ENCODE results near the gene AQP7.
"Not testable (repeated sequence)": the region's sequence is repeated elsewhere in the genome, so short reads cannot be mapped to it uniquely, and the experiment has no call there.

Gene AQP7

GRCh38 chr9:33366979-33367480, 35.3 kb downstream of the AQP7 start:
- no peak for DNase-seq

- not testable (repeated sequence) for DNase-seq
Measured at GRCh38 chr9:33364814-33365213, 37.6 kb downstream of the AQP7 start.

- no peak for DNase-seq
Measured at GRCh38 chr9:33364127-33364526, 38.2 kb downstream of the AQP7 start.

- not testable (repeated sequence) for DNase-seq
Measured at GRCh38 chr9:33358641-33359040, 43.7 kb downstream of the AQP7 start.

- DNase-seq, result no peak
Measured at GRCh38 chr9:33355933-33356332, 46.4 kb downstream of the AQP7 start.

- no peak for DNase-seq
Measured at GRCh38 chr9:33354651-33355211, 47.6 kb downstream of the AQP7 start.

GRCh38 chr9:33351547-33351946, 50.8 kb downstream of the AQP7 start:
- DNase-seq, result no peak

GRCh38 chr9:33350310-33350709, 52.1 kb downstream of the AQP7 start:
- DNase-seq, result no peak

GRCh38 chr9:33349743-33350142, 52.6 kb downstream of the AQP7 start:
- DNase-seq, result no peak

GRCh38 chr9:33348998-33349397, 53.4 kb downstream of the AQP7 start:
- DNase-seq, result no peak

- DNase-seq, result no peak
Measured at GRCh38 chr9:33346564-33346963, 55.8 kb downstream of the AQP7 start.

- no peak for DNase-seq
Measured at GRCh38 chr9:33344145-33344544, 58.2 kb downstream of the AQP7 start.

- DNase-seq, result no peak
Measured at GRCh38 chr9:33341182-33341581, 61.2 kb downstream of the AQP7 start.

GRCh38 chr9:33340186-33340585, 62.2 kb downstream of the AQP7 start:
- DNase-seq, result no peak
